ENCODE results near the gene PTPN6.

DNA sequence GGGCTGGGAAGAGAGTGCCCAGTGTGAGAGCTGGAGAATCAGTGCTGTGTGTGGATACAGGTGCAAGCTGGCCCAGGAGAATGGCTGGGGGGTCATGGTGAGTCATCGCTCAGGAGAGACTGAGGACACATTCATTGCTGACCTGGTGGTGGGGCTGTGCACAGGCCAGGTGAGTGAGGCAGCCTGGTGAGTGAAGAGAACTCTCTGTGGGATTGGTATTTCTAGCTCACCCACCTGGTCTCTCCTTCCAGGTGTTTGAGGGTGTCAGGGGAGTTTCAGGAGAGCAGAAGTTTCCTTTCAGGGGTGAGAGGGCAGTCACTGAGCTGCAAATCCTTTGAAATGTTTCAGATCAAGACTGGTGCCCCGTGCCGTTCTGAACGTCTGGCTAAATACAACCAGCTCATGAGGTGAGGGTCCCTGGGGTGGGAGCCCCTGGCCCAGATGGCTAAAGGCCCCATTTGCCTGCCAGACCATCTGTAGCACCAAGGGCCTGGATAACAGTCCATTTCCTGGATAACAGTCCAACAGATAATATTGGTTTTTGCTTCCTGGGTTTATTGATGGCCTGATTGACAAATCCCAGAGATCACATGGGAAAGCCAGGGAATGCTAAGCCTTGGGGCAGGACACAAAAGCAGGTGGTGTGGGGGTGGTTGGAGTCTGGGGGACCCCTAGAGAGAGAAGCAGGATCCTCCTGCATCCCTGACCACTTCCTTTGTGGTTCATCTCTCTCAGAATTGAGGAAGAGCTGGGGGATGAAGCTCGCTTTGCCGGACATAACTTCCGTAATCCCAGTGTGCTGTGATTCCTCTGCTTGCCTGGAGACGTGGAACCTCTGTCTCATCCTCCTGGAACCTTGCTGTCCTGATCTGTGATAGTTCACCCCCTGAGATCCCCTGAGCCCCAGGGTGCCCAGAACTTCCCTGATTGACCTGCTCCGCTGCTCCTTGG is 28.9 kb upstream of the PTPN6 start:
- TF ChIP-seq CTCF (conservative IDR thresholded peaks at IDR 0.05; ENCODE audit: low read depth, low read length) (no peak), EZH2 (IDR thresholded peaks at IDR 0.05; ENCODE audit: borderline replicate concordance, low read depth, low read length, poor library complexity, severe bottlenecking) (no peak)

Data from A673 (cell line).